NB4 (cell line): Measurements from ENCODE around the gene ITM2A.

Experiments
- CTCF ChIP-seq: IDR thresholded peaks from one replicate; pipeline ENCODE4 v1.5.1; 2012; ENCODE audit warnings: low read depth, low read length
- POLR2A ChIP-seq: IDR thresholded peaks from 2 replicates; pipeline ENCODE4 v1.6.1; 2011; ENCODE audit warnings: mild to moderate bottlenecking; ENCODE audit not compliant: insufficient read length; ENCODE audit errors: extremely low read depth

DNA sequence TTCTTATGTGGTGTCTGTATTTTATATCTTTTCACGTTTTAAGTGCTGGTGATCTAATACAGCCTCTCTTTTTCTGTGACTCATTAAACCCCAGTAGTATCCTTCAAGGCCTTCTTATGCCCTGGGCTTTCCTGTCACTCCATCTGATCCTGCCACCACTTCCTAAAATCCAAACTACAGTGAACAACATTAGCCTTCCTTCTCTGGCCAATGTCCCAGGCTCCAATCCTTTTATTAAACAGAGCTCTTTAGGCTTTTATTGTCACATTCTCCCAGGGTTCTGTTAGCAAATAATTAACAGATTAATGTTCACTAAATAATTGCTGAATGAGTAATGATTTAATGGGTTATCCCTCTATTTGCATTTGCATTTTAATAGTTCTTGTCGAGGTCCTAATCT lies 47.9 kb upstream of the ITM2A start:
- TF ChIP-seq POLR2A (no peak), CTCF (no peak)
